Measurements from ENCODE around the gene RRP15. TPM values are rescaled to one million over a fixed set of nuclear protein-coding genes. Genes with fewer than 3 reads are reported as not detected.

The RRP15 gene
- total RNA-seq, 1 donor from 2014 or later, result 19.3 TPM

- intact Hi-C loops (cut with micrococcal nuclease), result no loop called here
Observed at GRCh38 chr1:218355278-218355677, 70.2 kb downstream of the RRP15 start.

- intact Hi-C loops (cut with micrococcal nuclease), result no loop called here
Observed at GRCh38 chr1:218357211-218357892, 72.3 kb downstream of the RRP15 start.

- intact Hi-C loops (cut with micrococcal nuclease), result no loop called here
Observed at GRCh38 chr1:218357893-218358232, 72.8 kb downstream of the RRP15 start.

GRCh38 chr1:218361298-218362065, 76.4 kb downstream of the RRP15 start:
- intact Hi-C loops (cut with micrococcal nuclease), result no loop called here

GRCh38 chr1:218362418-218363076, 77.5 kb downstream of the RRP15 start:
- intact Hi-C loops (cut with micrococcal nuclease), result no loop called here

- intact Hi-C loops (cut with micrococcal nuclease), result no loop called here
Observed at GRCh38 chr1:218363141-218363540, 78.0 kb downstream of the RRP15 start.

GRCh38 chr1:218364028-218364710, 79.1 kb downstream of the RRP15 start:
- intact Hi-C loops (cut with micrococcal nuclease), result no loop called here

GRCh38 chr1:218365226-218365999, 80.3 kb downstream of the RRP15 start:
- intact Hi-C loops (cut with micrococcal nuclease), result no loop called here

GRCh38 chr1:218366322-218367052, 81.4 kb downstream of the RRP15 start:
- intact Hi-C loops (cut with micrococcal nuclease), result no loop called here

- intact Hi-C loops (cut with micrococcal nuclease), result no loop called here
Observed at GRCh38 chr1:218367118-218367517, 82.0 kb downstream of the RRP15 start.

GRCh38 chr1:218368686-218369085, 83.6 kb downstream of the RRP15 start:
- intact Hi-C loops (cut with micrococcal nuclease), result no loop called here

- intact Hi-C loops (cut with micrococcal nuclease), result no loop called here
Observed at GRCh38 chr1:218369688-218370511, 84.8 kb downstream of the RRP15 start.

- intact Hi-C loops (cut with micrococcal nuclease), result no loop called here
Observed at GRCh38 chr1:218371927-218372672, 87.0 kb downstream of the RRP15 start.

- intact Hi-C loops (cut with micrococcal nuclease), result no loop called here
Observed at GRCh38 chr1:218374401-218375353, 89.6 kb downstream of the RRP15 start.

GRCh38 chr1:218376722-218377121, 91.6 kb downstream of the RRP15 start:
- intact Hi-C loops (cut with micrococcal nuclease), result no loop called here

GRCh38 chr1:218377143-218377660, 92.1 kb downstream of the RRP15 start:
- intact Hi-C loops (cut with micrococcal nuclease), result no loop called here
